GM18951 (cell line): ENCODE results near the gene NPAS2.
A peak's percentile ranks its signal among the peaks of the same experiment; 100 is the strongest.

Experiments used
- POLR2A ChIP-seq: IDR thresholded peaks from 4 replicates; pipeline ENCODE4 v1.6.1; 2011; ENCODE audit warnings: mild to moderate bottlenecking; ENCODE audit not compliant: insufficient read length, insufficient read depth; ENCODE audit errors: extremely low read depth
- in situ Hi-C: fragments of 300-500 bp; cut with MboI; formaldehyde crosslinking; loops from one replicate; pipeline ENCODE4 v1.12.0; 2022; ENCODE audit warnings: low sequenced_read_pairs, mixed read lengths, inconsistent platforms; ENCODE audit not compliant: unreplicated experiment

NPAS2 gene

GRCh38 chr2:101004620-101005325 lies 184.8 kb downstream of the NPAS2 start:
- TF ChIP-seq POLR2A = peak; percentile 17
- in situ Hi-C loops = no loop called here

DNA sequence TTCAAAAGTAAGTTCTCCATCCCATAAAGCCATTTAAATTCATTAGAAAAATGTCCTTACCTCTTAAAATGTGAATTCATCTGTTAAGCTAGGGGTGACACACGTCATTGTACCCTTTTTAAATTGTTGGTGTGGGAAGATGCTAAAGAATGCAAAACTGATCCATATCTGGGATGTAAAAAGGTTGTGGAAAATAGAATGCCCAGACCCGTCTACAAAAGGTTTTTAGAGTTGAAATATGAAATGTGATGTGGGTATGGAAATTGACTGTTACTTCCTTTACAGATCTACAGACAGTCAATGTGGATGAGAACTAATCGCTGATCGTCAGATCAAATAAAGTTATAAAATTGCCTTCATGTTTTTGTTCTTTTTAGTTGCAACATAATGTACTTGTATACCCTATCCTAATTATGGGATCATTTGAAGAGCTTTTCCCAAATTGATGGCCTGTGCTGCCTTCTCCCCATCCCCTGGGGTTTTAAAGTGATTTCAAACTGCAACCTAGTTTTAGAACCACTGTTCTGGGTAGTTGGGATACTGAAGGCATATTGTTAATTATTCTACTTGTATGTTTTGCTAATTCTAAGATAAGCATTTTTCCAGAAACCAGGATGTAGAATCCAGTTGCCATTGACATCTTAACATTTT lies 186.3 kb downstream of the NPAS2 start:
- TF ChIP-seq POLR2A = no peak
- in situ Hi-C loops = no loop called here

GRCh38 chr2:101007415-101008345 lies 187.7 kb downstream of the NPAS2 start:
- in situ Hi-C loops = no loop called here
- TF ChIP-seq POLR2A = peak; percentile 15

- in situ Hi-C loops = no loop called here
Observed at GRCh38 chr2:101011152-101011551, 191.2 kb downstream of the NPAS2 start.

DNA sequence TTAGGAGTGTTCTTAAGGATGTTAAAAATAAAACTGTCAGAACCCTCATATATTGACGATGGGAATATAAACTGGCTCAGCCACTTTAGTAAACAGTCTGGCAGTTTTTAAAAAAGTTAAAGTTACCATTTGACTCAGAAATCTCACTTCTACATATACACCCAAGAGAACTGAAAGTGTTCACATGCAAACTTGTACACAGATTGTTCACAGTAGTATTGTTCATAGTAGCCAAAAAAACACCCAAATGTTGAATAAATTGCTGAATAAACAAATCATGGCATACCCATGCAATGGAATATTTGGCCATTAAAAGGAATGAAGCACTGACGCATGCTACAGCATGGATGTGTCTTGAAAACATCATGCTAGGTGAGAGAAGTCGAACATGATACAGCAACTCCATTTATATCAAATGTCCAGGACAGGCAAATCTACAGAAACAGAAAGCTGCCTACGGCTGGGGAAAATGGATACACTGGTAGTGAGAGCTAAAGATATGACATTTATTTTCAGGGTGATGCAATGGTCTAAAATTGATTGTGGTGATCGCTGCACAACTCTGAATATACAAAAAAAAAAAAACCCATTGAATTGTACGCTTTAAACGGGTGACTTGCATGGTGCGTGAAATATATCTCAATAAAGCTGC lies 192.2 kb downstream of the NPAS2 start:
- in situ Hi-C loops = no loop called here

More at GRCh38 chr2:101011152-101011551, 191.2 kb downstream of the NPAS2 start:
- TF ChIP-seq POLR2A = no peak

DNA sequence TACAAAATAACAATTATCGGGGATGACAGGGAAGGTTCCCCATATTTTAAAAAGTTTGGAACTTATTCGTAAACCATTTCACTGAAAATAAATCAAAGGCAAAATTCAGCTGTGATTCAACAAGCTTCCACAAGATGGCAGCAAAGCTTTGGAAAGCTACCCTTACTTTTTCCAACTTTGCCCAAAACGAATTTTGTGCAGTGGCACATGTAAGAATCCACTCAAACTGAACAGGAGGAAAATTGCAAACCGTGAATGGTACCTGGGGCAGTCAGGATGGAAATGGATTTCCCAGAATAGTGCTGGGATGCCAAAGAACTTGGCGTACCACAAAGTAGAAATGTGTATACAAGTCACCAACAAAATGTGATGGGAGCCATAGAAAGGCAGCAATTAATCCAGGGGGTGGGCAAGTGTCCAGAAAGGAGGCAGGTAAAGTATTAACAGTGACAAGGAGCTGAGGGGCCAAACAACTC lies 192.8 kb downstream of the NPAS2 start:
- in situ Hi-C loops = no loop called here
- no peak for TF ChIP-seq POLR2A

More for the DNA sequence above, 192.2 kb downstream of the NPAS2 start:
- TF ChIP-seq POLR2A = no peak

DNA sequence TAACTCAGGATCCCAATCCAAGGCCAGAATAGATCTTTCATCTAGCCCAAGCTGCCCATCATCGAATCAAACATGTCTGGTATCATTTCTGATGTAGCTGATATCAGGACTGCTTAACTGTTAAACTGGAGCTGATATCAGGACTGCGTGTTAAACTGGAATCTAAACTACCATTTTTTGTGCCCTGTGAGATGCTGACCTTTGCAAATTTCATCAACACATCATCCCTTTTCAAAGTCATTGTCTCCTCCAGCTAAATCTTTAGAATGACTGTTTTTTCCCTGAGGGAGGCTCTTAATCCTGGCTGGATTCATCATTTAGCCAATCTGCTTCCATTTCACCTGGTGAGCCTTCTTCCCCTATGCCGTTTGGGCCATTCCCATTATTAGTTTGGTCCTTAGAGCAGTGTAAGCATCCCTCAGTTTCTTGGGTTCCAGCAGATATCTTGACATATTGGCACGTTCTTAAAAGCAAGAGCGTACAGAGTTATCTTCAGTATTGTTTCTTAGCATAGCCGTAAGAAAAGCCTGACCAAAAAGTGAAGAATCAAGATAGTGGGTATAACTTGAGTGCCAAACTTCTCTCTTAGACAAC lies 194.4 kb downstream of the NPAS2 start:
- TF ChIP-seq POLR2A = no peak
- in situ Hi-C loops = no loop called here

DNA sequence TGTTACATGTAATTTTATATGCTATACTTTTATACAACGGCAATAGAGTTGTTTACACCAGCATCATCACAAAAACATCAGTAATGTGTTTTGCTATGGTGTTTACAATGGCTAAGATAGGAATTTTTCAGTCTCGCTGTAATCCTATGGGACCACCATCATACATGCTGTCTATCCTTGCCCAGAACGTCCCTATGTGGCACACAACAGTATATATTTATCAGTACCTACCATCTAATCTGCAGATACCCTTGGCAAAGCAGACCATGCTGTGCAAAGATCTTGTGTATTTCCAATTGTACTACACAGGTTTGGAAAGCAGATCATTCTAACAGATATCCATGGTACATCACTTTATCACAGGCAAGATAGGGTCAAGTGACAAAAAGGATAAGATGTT lies 197.4 kb downstream of the NPAS2 start:
- in situ Hi-C loops = no loop called here

DNA sequence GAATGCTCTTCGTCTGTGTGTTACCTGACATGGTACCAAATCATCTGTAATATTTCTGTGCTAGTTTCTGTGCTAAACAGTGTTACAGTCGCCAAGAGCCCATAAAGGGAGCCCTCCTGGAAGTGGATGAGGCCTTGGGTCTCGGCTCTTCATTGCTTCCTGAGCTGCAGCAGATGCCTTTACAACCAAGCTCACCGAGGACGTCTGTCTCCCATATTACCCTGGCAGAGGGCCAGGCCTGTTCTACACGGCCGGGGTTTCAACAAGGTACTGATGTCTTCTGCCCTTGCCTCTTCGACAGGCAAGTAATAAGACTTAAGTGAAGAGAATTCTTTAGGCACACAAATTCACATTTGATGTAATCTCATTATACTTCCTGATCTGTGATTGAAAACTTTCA lies 199.0 kb downstream of the NPAS2 start:
- in situ Hi-C loops = no loop called here
- TF ChIP-seq POLR2A = no peak

More for the DNA sequence above, 197.4 kb downstream of the NPAS2 start:
- TF ChIP-seq POLR2A = no peak

GRCh38 chr2:101022221-101022620 lies 202.3 kb downstream of the NPAS2 start:
- in situ Hi-C loops = no loop called here
- no peak for TF ChIP-seq POLR2A

- in situ Hi-C loops = no loop called here
- TF ChIP-seq POLR2A = no peak
Observed at GRCh38 chr2:101023327-101024107, 203.6 kb downstream of the NPAS2 start.

DNA sequence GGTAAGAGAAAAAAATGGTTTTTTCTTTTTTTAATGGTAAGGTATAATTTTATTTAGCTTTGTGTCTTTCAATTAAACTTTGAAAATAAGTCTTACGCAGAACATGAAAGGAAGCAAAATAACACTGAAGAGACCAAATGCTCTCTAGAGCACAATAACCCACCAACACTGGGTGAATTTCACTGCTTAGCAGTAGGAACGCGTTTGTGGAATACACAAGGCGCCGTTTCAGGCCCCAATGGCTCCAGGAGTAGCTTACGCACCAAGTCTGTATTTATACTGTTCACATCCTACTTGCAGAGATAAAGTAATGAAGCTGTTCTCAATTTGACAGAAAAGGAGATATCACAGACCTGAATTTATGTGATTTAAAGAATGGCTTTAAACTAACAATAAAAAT lies 205.6 kb downstream of the NPAS2 start:
- no peak for TF ChIP-seq POLR2A
- in situ Hi-C loops = no loop called here
